NCI-H82 treated with DMSO at 0.1 percent for 48 hours (cell line): ENCODE measurements around the gene PRPF40B.
"Not testable (repeated sequence)": the region's sequence is repeated elsewhere in the genome, so short reads cannot be mapped to it uniquely, and the experiment has no call there.

Source experiments
- DNase-seq: peaks from one replicate; lab custom pipeline; 2025; ENCODE audit not compliant: unreplicated experiment; lab: John Stamatoyannopoulos, UW

Gene PRPF40B

GRCh38 chr12:49623142-49623904 lies at the start of gene PRPF40B:
Gene PRPF40B (plus strand): TSS chr12:49623561. CDS start chr12:49623591, 30 bp downstream.
- peak; percentile 81 for DNase-seq

DNA sequence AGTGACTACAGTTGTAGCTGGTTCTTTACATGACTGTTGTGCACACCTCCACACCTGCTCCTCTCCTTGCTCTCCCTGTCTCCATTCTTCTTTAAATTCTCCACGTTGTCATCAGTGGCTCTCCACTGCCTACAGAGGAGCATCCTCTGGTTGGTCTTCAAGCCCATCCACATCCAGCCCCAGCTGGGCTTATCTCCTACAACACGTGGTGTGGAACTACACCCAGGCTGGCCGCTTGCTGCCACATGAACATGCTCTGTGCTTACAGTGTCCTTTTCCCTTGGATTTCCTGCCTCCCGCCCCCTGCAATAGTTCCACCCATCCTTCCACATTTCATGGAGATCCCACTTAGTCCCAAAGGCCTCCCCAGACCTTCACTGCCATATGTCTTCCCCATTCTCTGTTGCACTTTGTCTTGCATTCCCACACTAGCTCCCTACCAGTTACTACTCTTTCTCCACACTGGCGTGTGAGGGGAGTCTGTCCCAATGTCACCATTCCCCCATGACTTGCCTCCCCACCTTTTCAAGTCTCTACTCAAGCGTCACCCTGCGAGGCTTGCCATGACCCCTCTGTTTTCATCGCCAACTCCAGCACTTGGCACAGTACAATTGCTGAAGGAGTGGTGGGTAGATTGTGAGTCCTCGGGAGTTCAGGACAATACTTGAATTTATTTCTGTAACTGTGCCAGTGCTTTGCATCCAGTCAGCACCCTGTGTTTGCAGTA lies 45.6 kb upstream of the PRPF40B start:
- DNase-seq = no peak

GRCh38 chr12:49578471-49579112 lies 44.8 kb upstream of the PRPF40B start:
- peak; percentile 97 for DNase-seq

- peak; percentile 80 for DNase-seq
These were observed 42.5 kb upstream of the PRPF40B start for GRCh38 chr12:49580572-49581535.

DNA sequence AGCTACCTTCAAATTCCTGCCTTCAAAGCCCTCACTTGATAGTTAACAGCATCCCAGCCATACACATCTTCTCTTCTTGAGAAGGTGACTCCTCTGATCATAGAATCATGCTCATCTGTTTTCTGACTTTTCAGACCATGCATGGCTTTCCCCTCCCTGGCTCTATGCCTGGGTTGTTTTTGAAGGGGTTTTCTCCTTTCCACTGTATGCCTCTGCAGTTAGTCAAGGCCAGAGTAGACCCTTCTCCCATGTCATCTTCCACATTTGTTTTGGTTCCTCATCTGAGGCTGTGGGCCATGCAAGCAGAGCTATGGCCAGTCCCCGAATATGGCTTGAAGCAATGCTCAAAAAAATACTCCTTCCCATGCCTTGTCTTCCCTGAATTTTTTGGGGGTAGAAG lies 41.2 kb upstream of the PRPF40B start:
- no peak for DNase-seq

- DNase-seq = no peak
These were observed 40.5 kb upstream of the PRPF40B start for GRCh38 chr12:49582850-49583249.

- peak; percentile 40 for DNase-seq
These were observed 39.8 kb upstream of the PRPF40B start for GRCh38 chr12:49583366-49584094.

DNA sequence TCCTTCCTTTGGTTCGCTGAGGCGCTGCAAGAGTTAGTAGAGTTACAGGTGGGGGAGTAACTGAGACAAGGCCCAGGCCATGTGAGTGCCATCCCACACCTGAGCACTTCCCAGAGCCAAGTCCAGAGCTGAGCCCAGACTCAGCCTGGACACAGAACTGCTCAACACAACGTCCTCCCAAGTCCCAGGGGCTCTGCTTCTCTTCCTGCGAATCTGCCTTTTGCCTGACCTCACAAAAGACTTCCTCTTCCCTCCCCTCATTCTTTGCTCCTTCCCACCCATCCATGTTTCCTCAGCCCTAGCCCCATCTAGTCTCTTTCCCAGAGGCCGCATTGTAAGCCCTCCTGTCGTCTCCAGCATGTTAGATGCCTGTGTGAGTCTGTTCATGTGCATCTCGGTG lies 38.8 kb upstream of the PRPF40B start:
- no peak for DNase-seq

DNA sequence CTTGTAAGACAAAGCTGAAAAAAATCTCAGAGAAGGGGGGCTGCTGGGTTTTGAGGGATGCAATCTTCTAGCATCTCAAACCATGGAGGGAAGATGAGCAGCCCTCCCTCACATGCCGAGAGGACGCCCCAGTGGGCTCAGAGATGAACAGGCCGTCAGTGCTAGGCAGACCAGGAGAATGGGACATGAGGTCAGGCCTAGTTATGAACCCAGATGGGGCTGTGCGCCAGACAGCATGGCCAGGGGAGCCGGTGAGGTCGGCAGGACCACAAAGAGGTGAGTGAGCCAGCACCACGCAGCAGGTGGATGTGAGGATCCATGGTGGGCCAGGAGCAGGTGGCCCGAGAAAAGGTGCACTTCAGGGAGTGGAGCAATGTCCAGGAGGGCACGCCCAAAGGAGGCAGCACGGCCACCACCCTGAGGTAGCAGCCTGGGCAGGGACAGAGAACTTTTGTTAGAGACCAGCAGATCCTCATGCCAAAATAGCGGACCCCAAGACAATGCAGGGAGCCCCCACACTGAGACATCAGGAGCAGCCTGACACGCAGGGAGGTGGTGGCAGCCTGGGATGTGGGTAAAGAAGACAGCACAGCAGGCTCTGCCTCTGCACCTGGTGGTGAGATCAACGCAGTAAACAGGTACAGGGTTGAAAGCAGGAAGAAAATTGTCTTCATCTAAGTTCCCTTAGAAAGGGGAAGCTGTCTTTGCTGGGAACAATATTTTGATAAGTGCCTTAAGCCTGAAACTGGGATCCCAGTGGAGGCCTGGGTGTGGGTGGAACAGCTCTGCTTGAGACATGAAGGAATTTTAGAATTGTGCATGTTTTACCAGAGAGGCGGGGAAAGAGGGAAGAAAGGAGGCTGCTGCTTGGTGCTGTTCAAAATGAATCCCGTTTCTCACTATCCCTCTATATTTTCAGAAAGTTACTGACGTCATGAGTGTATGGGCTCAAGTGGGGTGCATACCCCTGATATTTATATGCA lies 37.6 kb upstream of the PRPF40B start:
- DNase-seq = no peak

DNA sequence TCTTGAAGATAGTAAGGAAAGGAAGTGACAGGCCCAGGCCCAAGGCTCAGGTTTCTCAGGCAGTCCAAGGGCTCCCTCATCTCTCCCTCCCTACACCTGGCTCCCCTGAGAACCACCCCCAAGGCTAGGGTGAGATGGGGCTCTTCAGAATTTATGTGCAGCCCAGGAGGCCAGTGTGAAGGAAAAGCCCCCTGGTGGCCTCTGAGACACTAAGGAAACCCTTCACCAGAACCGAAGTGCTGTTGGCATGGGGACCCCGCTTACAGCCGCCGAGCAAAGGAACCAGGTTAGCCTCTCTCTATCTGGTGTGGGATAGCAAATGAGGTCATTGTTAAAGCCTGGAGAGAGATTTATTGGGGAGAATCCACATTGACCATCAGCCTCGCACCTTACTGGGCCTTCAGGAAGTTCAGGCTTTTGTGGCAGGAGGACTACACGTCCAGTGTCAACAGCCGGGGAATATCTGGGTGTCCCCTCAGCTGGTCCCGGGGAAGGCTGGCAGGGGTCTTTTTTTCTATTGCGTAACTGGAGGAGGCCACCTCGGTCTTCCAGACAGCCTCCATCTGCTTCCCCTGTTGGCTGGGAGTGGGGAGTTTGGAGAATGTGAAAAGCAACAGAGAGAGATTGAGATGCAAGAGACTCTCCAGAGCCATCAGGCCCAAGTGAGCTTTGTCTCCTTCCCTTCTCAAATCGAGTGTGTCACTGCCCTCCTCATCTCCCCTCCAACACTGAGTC lies 36.0 kb upstream of the PRPF40B start:
- DNase-seq = no peak

DNA sequence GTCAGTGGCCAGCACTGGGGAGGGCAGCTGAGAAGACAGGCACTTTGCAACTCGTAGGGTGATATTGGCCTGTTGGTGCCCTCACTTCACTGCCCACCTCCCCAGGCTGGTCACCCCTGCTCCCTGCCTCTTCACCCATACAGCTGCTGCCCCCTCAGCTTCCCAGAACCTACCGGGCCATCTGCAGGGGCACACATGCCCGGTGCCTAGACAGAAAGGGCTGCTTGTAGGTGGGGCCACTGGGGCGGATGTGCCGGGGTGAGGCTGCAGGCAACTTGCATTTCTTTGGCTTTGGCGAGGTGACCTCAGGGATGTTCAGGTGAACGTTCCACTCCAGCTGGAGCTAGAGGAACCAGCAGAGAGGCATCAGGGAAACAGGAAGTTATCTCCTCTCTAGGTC lies 35.1 kb upstream of the PRPF40B start:
- DNase-seq = no peak

- no peak for DNase-seq
These were observed 34.4 kb upstream of the PRPF40B start for GRCh38 chr12:49588721-49589516.

DNA sequence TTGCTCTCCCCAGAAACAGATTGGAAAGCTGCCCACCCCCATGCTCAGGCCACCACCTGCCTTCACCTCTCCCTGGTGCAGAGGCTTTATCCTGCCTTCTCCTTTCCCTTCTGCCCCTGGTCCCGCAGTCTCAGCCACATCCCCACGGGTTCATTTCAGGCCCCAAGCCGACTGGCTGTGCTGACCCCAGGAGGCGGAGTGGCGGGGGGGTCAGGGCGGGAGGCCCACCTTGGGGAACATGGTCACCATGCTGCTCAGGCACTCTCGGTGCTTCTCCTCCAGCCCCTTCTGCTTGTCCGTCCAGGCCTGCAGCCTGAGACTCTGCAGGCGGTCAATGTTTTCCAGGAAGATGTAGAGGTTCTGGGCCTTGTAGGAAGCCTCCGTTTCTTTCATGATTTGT lies 24.8 kb upstream of the PRPF40B start:
- DNase-seq = no peak

DNA sequence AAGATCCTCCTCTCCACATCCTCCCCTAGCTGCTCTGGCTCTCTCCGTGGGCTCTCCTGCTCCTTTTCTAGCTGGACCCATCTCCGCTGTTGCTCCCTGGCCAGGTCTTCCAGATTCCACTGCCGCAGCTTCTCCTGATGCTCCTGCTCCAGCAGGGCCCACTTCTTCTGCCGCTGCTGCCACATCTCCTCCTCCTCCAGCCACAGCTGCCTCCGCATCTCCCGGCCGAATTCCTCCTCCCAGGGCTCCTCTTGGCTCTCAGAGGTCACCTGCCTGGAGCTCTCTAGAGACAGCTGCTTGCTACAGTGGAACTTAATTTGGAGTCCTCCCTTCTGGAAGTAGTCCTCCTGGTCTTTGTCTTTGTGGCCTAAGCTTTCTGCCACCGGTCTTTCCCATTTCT lies 23.4 kb upstream of the PRPF40B start:
- DNase-seq = no peak

DNA sequence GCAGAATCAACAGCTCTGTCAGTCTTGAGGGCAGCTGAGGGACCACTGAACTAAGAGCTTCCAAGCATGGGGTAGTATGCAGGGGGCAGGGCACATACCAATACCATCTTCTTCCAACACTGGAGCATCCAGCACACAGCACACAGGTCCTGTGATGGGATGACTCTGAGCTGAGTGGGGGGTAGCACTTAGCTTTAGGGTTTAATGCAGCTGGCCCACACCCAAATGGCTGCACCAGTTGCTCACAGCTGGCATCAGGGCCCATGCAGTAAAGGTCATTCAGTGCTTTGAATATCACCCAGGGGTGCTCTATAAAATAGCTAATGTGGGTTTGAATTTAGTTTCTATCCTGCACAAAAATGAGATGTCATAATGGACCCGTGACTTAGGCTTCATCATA lies 19.6 kb upstream of the PRPF40B start:
- no peak for DNase-seq

- no peak for DNase-seq
These were observed 18.5 kb upstream of the PRPF40B start for GRCh38 chr12:49604856-49605255.

GRCh38 chr12:49605539-49605938 lies 17.8 kb upstream of the PRPF40B start, which contains the start of gene FAM186B:
Gene FAM186B (minus strand): TSS chr12:49605639. CDS start chr12:49605477, 162 bp downstream.
- not testable (repeated sequence) for DNase-seq
